Mammary epithelial cell (primary cell): ENCODE data around the gene BNIP3.

Experiments
- CTCF ChIP-seq, 2 donors: IDR thresholded peaks in 1 of 2; conservative IDR thresholded peaks in 1 of 2; 2 replicates each; pipeline ENCODE4 v1.5.1; 2011 to 2012; ENCODE audit warnings: inconsistent platforms in 2 of 2, low read length in 2 of 2, mild to moderate bottlenecking in 2 of 2, control low read depth in 1 of 2, low read depth in 1 of 2; ENCODE audit not compliant: insufficient read depth in 1 of 2; ENCODE audit errors: extremely low read depth in 1 of 2
- EZH2 ChIP-seq: IDR thresholded peaks from 2 replicates; pipeline ENCODE4 v1.6.1; 2012; ENCODE audit warnings: low read length, inconsistent platforms, borderline replicate concordance

GRCh38 chr10:131959841-131960240 is 21.9 kb downstream of the BNIP3 start:
- TF ChIP-seq CTCF (conservative IDR thresholded peaks at IDR 0.05 in 1 of 2, IDR thresholded peaks at IDR 0.05 in 1 of 2; ENCODE audit: extremely low read depth in 1 of 2, insufficient read depth in 1 of 2, low read depth in 1 of 2, low read length in 2 of 2) = no peak
- no peak for TF ChIP-seq EZH2
